Stimulated activated CD4-positive, alpha-beta T cell treated with anti-CD3 and anti-CD28 coated beads, Interleukin-15, amount 100 ng/mL, for 48 hours (primary cell): ENCODE data around the gene AXIN1.
A peak's percentile ranks its signal among the peaks of the same experiment; 100 is the strongest.
"Not testable (repeated sequence)": the region's sequence is repeated elsewhere in the genome, so short reads cannot be mapped to it uniquely, and the experiment has no call there.

Experiments
- DNase-seq, 2 donors: peaks; one replicate each; pipeline ENCODE4 v3.0.0-alpha.2; 2020; ENCODE audit warnings: low read depth in 2 of 2

AXIN1 gene

GRCh38 chr16:267562-267961, 85.0 kb downstream of the AXIN1 start:
- DNase-seq: not testable (repeated sequence)

GRCh38 chr16:266258-267164, 86.0 kb downstream of the AXIN1 start:
- no peak for DNase-seq

- DNase-seq: no peak
These were observed 86.8 kb downstream of the AXIN1 start for GRCh38 chr16:265711-266110.

GRCh38 chr16:265002-265529, 87.5 kb downstream of the AXIN1 start:
- no peak for DNase-seq

- no peak for DNase-seq
These were observed 88.0 kb downstream of the AXIN1 start for GRCh38 chr16:264440-264951.

- no peak for DNase-seq
These were observed 88.6 kb downstream of the AXIN1 start for GRCh38 chr16:263944-264343.

- DNase-seq: no peak
These were observed 89.2 kb downstream of the AXIN1 start for GRCh38 chr16:263182-263774.

- no peak for DNase-seq
These were observed 90.3 kb downstream of the AXIN1 start for GRCh38 chr16:262121-262745.

GRCh38 chr16:261031-261691, 91.4 kb downstream of the AXIN1 start:
- no peak for DNase-seq

GRCh38 chr16:260326-260725, 92.2 kb downstream of the AXIN1 start:
- no peak for DNase-seq

- no peak for DNase-seq
These were observed 92.7 kb downstream of the AXIN1 start for GRCh38 chr16:259814-260253.

GRCh38 chr16:259226-259625, 93.3 kb downstream of the AXIN1 start:
- no peak for DNase-seq

- DNase-seq: not testable (repeated sequence)
These were observed 94.4 kb downstream of the AXIN1 start for GRCh38 chr16:258091-258490.

- DNase-seq: no peak
These were observed 97.3 kb downstream of the AXIN1 start for GRCh38 chr16:255183-255582.

- DNase-seq: no peak
These were observed 98.1 kb downstream of the AXIN1 start for GRCh38 chr16:254461-254860.

- no peak for DNase-seq
These were observed 98.7 kb downstream of the AXIN1 start for GRCh38 chr16:253833-254232.

- DNase-seq: peak in 1 of 2 donors; percentile 22
These were observed 99.9 kb downstream of the AXIN1 start for GRCh38 chr16:252366-253337.

GRCh38 chr16:249431-249830, 103.1 kb downstream of the AXIN1 start:
- DNase-seq: no peak

GRCh38 chr16:247027-247426, 105.5 kb downstream of the AXIN1 start:
- no peak for DNase-seq

GRCh38 chr16:245105-245504, 107.4 kb downstream of the AXIN1 start:
- no peak for DNase-seq
